Retinal pigment epithelial cell (primary cell): Measurements from ENCODE around the gene COX5A.

Source experiments
- DNase-seq: peaks from one replicate; pipeline ENCODE4 v3.0.0-alpha.2; 2010; ENCODE audit warnings: low read depth
- H3K4me3 ChIP-seq: 2 replicates; pipeline ENCODE4 v1.5.1; 2011; ENCODE audit warnings: mild to moderate bottlenecking, low read length, control low read depth, moderate library complexity
- CTCF ChIP-seq: conservative IDR thresholded peaks from 2 replicates; pipeline ENCODE4 v1.5.1; 2011; ENCODE audit warnings: low read depth, low read length, control low read depth, inconsistent platforms

Gene COX5A

GRCh38 chr15:74955796-74956647 is 18.1 kb upstream of the COX5A start:
- no peak for DNase-seq
- peak; percentile 29 for TF ChIP-seq CTCF
- H3K4me3 ChIP-seq: peak overlapping the region; percentile 55

DNA sequence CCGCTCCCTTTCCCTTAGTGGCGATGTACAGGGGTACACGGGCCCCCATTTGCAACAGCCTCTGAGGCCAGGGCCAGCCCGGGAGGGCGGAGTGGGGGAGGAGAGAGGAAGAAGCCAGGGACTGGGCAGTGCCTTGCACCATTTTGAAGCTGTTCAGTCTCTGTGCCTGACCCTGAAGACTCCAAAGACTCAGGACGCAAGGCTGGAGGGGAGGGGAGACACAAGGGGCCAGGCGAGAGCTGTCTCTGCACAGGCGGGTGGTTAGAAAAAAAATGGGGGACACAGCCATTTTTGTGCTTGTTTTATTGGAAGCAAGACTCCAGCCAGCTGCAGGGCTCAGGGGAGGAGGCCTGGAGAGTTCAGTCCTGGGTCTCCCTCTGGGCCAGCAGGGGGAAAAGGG is 17.1 kb upstream of the COX5A start:
- TF ChIP-seq CTCF: no peak
- peak overlapping the region; percentile 55 for H3K4me3 ChIP-seq
- no peak for DNase-seq

- H3K4me3 ChIP-seq: peak overlapping the region; percentile 55
- no peak for TF ChIP-seq CTCF
- no peak for DNase-seq
Observed at GRCh38 chr15:74954515-74954914, 16.6 kb upstream of the COX5A start.

DNA sequence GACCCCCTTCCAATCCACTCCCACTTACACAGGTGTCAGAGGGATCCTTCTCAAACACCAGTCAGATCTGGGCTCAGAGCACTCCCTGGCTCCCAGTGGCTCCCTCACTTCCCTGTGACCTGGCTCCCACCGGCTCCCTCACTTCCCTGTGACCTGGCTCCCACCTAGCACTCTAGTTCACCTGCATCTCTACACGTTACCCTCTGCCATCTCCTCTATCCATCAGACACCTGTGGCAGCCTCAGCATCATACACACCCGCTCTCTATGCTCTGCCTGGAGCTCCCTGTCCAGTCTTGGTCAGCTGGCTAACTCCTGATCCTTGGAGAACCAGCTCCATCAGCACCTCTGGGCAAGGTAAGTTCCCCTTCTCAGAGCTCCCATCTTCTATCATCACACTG is 13.1 kb upstream of the COX5A start:
- TF ChIP-seq CTCF: peak; percentile 1
- no peak overlapping the region for H3K4me3 ChIP-seq
- no peak for DNase-seq

- no peak for DNase-seq
- no peak overlapping the region for H3K4me3 ChIP-seq
- peak; percentile 100 for TF ChIP-seq CTCF
Observed at GRCh38 chr15:74950078-74950908, 12.4 kb upstream of the COX5A start.

DNA sequence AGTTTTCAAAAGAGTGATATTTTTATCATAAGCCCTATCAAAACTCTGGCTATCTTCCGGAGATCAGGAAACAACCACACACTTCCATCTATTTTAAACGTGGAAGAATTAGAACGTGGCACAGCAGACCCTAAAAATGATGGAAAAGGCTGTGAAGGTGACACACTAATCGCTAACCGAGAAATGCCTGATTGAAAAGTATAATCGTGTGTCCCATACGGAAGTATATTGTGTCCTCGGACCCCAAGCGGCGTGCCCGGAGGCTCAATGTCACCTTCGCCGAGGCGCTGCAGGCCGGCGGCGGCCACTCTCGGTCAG is 642 bp downstream of the COX5A start:
- peak overlapping the region; percentile 89 for H3K4me3 ChIP-seq
- DNase-seq: no peak
- no peak for TF ChIP-seq CTCF
